T-helper 1 cell (primary cell): ENCODE measurements around the gene EFR3B.
"Not testable (repeated sequence)": the region's sequence is repeated elsewhere in the genome, so short reads cannot be mapped to it uniquely, and the experiment has no call there.

Experiments used
- DNase-seq, 5 donors: peaks; one replicate each; pipeline ENCODE4 v3.0.0-alpha.2; 2012 to 2020

The EFR3B gene

GRCh38 chr2:25105336-25106085 is 63.6 kb downstream of the EFR3B start:
- DNase-seq: no peak

- no peak for DNase-seq
These were observed 67.9 kb downstream of the EFR3B start for GRCh38 chr2:25109822-25110221.

- no peak for DNase-seq
These were observed 70.2 kb downstream of the EFR3B start for GRCh38 chr2:25112113-25112512.

DNA sequence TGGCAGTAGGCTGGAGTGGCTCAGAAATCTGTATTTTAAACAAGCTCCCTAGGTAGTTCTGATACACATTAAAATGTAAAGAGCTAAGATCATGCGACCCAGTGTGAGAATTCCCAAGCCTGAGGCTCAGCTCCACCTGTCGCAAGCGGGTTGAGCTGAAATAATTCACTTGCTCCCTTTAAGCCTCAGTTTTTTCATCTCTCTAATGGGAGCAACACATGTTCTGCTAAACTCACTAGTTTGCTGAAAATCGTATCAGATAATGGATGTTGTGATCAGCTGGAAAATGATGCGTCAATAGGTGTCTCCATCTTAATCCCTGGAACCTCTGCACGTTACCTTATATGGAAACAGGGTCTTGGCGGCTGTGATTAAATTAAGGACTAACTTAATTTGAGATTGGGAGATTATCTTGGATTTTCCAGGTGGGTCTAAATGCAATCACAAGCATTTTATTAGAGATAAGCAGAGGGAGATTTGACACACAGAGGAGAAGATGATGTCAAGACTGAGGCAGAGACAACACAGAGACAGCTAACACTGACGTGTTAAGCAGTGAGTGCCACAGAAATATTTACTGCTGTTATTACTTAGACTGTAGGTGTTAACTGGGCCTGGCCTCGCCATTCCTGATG is 73.5 kb downstream of the EFR3B start:
- DNase-seq: no peak

DNA sequence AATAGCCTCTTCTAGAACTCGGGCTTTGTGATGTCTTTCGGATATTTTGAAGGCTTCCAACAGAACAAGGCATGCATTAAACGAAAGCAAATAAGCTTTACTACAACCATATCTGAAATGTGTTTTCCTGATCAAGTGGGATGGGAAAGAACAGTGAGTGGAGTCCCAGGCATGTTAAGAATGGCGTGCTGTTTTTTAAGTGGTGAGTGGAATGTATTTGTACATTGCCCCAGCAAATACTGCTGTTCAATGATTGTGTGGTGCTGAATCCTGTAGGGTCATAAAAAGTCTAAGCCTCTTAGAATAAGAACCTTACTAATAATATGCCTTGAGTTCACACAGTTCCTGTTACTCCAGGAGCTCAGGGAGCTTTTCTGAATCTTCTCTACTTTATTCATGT is 74.0 kb downstream of the EFR3B start:
- no peak for DNase-seq

DNA sequence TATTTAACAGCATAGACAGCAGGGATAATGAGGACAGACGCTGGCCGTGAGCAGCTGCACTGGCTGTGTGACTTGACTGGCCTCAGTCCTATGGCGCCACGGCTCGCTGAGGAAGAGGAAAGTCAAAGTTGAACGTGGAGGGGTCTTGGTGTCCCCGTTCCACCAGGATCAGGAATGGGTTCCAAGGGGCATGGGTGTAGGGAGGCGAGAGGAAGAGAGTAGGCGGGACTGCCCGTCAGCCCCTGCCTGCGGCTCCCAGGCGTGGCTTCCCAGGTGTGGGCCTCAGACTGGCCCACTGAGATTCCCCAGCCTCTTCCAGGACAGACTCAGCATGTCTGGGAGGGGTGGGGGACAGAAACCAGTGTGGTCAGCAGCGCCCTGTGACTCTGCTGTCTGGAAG is 75.1 kb downstream of the EFR3B start:
- DNase-seq: no peak

DNA sequence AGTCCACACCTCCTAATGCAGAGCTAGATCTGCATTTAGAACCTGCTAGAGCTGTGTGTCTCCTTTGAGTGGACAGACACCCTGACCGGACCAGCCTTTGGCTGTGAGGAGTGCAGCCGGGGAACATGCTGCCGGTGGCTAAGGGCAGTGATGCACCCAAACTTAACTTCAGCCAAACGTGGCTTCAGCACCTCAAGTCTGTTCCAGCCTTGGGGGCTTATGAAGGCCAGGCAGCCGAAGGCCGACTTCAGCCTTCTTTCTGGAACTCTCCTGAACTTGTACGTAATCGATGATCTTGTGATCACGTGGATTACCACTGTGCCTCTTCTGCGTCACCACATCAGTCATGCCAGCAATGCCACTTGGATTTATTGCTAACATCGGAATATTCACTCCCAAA is 77.4 kb downstream of the EFR3B start:
- no peak for DNase-seq

- no peak for DNase-seq
These were observed 80.5 kb downstream of the EFR3B start for GRCh38 chr2:25122367-25122766.

DNA sequence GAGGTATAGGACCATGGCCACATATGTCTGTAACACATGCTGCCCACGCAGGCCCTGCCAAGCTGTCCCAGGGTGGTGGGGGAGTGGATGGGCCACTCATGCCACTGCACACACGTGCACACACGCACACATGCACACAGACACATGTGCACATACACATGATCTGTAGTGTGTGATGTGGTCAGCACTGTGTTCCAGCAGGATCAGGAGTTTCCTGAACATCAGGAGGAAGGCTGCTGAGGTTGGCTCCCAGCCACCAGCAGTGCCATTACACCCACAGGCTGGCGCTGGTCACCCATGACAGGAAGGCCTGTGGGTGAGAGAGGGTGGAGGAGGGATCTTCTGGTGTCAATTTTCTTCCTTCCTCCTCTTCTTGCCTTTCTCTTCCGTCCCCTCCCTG is 81.8 kb downstream of the EFR3B start:
- no peak for DNase-seq

GRCh38 chr2:25125189-25125588 is 83.3 kb downstream of the EFR3B start:
- DNase-seq: no peak

GRCh38 chr2:25125976-25126375 is 84.1 kb downstream of the EFR3B start:
- DNase-seq: no peak

DNA sequence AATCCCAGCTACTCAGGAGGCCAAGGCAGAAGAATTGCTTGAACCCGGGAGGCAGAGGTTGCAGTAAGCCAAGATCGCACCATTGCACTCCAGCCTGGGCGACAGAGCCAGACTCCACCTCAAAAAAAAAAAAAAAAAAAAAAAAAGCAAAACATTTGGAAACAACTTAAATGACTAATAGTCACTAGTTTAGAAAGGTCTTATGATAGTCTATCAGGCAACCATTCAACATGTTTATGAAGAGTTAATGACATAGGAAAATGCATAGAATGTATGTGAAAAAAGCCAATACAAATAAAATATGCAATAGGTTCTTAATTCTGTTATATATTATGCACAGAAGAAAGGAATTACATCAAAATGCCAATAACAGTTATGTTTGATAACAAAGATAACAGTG is 85.2 kb downstream of the EFR3B start:
- not testable (repeated sequence) for DNase-seq

- no peak for DNase-seq
These were observed 85.8 kb downstream of the EFR3B start for GRCh38 chr2:25127646-25128045.

- no peak for DNase-seq
These were observed 88.1 kb downstream of the EFR3B start for GRCh38 chr2:25129901-25130520.

DNA sequence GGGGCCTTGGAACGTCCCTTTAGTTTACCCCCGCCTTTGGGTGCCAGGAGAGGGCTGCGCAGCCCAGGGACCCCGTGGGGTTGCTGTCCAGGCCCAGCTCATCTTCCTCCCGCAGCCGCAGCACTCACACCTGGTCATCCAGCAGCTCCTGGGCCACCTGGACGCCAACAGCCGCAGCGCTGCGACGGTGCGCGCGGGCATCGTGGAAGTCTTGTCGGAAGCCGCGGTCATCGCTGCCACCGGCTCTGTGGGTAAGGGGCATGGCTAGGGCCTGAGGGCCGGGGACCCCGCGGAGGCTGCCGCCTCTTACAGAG is 89.3 kb downstream of the EFR3B start:
- no peak for DNase-seq

GRCh38 chr2:25131567-25132298 is 89.9 kb downstream of the EFR3B start:
- peak in 1 of 5 donors; percentile 14 for DNase-seq

- DNase-seq: no peak
These were observed 90.4 kb downstream of the EFR3B start for GRCh38 chr2:25132299-25132635.

DNA sequence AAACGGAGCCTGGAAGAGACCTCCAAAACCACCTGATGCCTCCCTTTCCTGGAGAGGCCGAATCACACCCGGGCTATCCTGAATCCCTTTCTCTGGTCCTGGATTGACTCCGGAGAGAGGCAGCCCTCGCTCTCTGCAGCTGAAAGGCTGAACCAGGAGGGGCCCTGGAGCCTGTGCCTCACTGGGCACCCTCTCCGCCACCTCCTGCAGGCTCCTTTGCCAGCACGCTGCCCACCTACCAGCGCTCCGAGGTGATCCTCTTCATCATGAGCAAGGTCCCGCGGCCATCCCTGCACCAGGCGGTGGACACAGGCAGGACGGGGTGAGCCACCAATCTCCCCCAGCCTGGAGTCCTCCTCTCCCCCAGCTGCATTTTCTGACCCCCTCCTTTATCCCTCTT is 90.8 kb downstream of the EFR3B start:
- no peak for DNase-seq

DNA sequence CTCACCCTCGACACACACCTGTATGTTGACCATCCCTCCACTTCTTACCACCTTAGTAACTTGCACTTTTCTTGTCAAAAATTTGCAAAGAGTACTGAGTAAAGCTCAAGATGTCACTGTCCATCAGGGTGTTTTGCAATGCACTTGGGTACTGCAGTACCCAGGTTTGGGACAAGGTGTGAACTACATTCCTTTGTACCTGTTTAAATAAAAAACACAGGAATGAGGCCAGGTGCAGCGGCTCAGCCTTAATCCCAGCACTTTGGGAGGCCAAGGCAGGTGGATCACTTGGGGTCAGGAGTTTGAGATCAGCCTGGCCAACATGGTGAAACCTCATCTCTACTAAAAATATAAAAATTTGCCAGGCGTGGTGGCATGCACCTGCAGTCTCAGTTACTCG is 98.7 kb downstream of the EFR3B start:
- DNase-seq: not testable (repeated sequence)

DNA sequence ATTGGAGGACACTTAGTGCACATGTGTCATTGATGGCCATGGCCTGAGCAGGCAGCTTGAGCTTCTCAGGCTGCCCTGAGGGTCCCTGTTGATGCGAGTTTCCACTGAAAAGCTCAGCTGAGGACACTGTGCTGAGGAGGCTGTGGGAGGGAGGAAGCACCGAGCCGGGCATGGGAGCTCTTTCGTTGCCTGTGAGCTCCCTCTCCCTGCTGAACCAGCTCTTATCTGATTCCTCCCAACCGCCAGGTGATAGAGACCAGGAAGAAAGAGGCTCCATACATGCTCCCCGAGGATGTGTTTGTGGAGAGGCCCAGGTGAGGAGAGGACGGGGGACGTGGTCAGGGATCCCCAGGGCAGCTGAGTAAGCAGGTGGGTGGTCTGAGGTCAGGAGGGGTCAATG is 99.2 kb downstream of the EFR3B start:
- DNase-seq: no peak

DNA sequence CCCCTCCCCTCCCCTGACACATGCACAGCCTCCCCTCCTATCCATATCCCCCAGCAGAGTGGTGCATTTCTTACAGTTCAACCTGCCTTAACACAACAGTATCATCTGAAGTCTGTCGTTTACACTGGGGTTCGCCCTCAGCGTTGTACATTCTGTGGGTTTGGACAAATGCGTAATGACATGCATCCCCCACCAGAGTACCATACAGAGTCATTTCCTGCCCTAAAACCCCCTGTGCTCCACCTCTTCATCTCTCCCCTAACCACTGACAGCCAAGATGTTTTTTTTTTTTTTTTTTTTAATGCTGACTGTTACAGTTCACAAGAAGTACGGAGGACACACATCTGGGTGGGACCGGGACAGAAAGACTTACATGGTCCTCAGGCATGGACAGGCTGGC is 103.9 kb downstream of the EFR3B start:
- no peak for DNase-seq

- DNase-seq: no peak
These were observed 105.0 kb downstream of the EFR3B start for GRCh38 chr2:25146896-25147295.

DNA sequence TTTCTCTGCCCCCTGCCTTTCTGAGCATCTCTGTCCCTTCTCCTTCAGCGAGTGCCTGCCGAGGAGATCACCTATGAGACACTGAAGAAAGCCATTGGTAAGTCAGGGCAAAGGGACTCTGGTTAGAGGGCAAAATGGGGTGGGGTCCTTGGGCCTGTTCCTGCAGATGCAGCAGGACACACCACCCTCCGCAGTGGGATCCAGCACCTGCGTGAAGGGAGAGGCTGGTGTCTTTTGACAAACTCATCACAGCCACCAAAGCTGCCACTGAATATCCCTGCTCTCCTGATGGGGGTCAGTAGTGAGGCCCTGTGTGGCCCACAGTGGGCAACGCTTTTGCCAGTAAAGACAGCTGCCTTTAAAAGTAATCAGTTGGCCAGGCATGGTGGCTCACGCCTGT is 107.8 kb downstream of the EFR3B start:
- no peak for DNase-seq

DNA sequence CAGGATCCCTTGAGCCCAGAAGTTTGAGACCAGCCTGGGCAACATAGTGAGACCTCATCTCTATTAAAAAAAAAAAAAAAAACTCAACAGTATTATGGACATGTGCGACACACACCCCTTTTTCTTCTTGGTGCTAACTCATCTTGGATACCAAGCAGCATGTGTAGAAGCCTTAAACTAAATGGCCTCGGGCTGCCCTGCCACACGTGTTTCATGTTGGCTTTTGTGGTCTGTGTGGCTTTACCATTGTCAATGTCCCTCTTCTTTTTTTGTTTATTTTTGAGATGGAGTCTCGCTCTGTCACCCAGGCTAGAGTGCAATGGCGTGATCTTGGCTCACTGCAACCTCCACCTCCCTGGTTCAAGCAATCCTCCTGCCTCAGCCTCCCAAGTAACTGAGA is 109.1 kb downstream of the EFR3B start:
- DNase-seq: not testable (repeated sequence)
